K562 (cell line): Measurements from ENCODE around the gene TMEM184B. TPM values are rescaled to one million over a fixed set of nuclear protein-coding genes. Genes with fewer than 3 reads are reported as not detected.

Experiments
- AFF4 ChIP-seq: sonication (generic); formaldehyde crosslinking; IDR thresholded peaks from 2 replicates; pipeline ENCODE4 v1.8.0; 2023; ENCODE audit warnings: mild to moderate bottlenecking, missing genetic modification reagents
- ARID4B ChIP-seq: sonication (generic); formaldehyde crosslinking; IDR thresholded peaks from 2 replicates; pipeline ENCODE4 v1.8.0; 2022; ENCODE audit warnings: mild to moderate bottlenecking, missing genetic modification reagents
- CC2D1A ChIP-seq: fragments of 450-650 bp; IDR thresholded peaks from 2 replicates; pipeline ENCODE4 v1.6.1; 2017; ENCODE audit warnings: mild to moderate bottlenecking
- E4F1 ChIP-seq: fragments of 250-450 bp; sonication (Bioruptor Pico); IDR thresholded peaks from 2 replicates; pipeline ENCODE4 v1.5.0; 2021; ENCODE audit warnings: mild to moderate bottlenecking, borderline replicate concordance
- EP400 ChIP-seq: fragments of 450-650 bp; IDR thresholded peaks from 2 replicates; pipeline ENCODE4 v1.6.1; 2017; ENCODE audit warnings: antibody characterized with exemption, mild to moderate bottlenecking, moderate library complexity
- HSF4 ChIP-seq: fragments of 250-450 bp; sonication (Bioruptor Pico); IDR thresholded peaks from 2 replicates; pipeline ENCODE4 v2.1.2; 2022; ENCODE audit warnings: mild to moderate bottlenecking, moderate library complexity, borderline replicate concordance
- JUND ChIP-seq, 2 experiments: IDR thresholded peaks; 2 replicates in 1 of 2; 3 replicates in 1 of 2; pipeline ENCODE4 v1.6.1; 2011; ENCODE audit warnings: borderline replicate concordance in 2 of 2, low read depth in 2 of 2, low read length in 2 of 2, improper control_type of control experiment in 1 of 2, missing biosample characterization in 1 of 2, missing genetic modification characterization in 1 of 2, missing genetic modification reagents in 1 of 2
- KAT2B ChIP-seq: IDR thresholded peaks from one replicate; pipeline ENCODE4 v1.6.1; 2012; ENCODE audit warnings: low read depth, mild to moderate bottlenecking, control low read depth, inconsistent platforms, low read length, moderate library complexity
- MBD2 ChIP-seq: sonication (generic); IDR thresholded peaks from 2 replicates; pipeline ENCODE4 v1.6.1; 2016; ENCODE audit warnings: low read depth, borderline replicate concordance
- SRSF3 ChIP-seq: fragments of 200-400 bp; formaldehyde crosslinking; IDR thresholded peaks from 2 replicates; pipeline ENCODE4 v1.6.1; 2016; ENCODE audit warnings: mild to moderate bottlenecking, low read length, moderate library complexity; ENCODE audit not compliant: insufficient read depth
- TSC22D4 ChIP-seq: fragments of 450-650 bp; IDR thresholded peaks from 2 replicates; pipeline ENCODE4 v1.6.1; 2016; ENCODE audit warnings: missing genetic modification characterization, missing biosample characterization, control low read depth
- ZBTB43 ChIP-seq: sonication (generic); formaldehyde crosslinking; IDR thresholded peaks from 2 replicates; pipeline ENCODE4 v1.8.0; 2023; ENCODE audit warnings: mild to moderate bottlenecking, missing genetic modification reagents
- ZC3H4 ChIP-seq: sonication (generic); formaldehyde crosslinking; IDR thresholded peaks from 2 replicates; pipeline ENCODE4 v1.9.0; 2021; ENCODE audit warnings: missing genetic modification reagents, borderline replicate concordance
- polyA plus RNA-seq, 8 experiments: library from polyadenylated mRNA; depleted of rRNA in 4 of 8; stranded (reverse) in 5 of 8; unstranded in 3 of 8; fragments of >200 nt; fragmentation: Nextera tagmentation in 2 of 8; fragmentation: Illumina TruSeq in 1 of 8; extraction: Ambion mirVana in 2 of 8; extraction: Trizol in 1 of 8; gene quantifications; 2 replicates each; pipeline versions ENCODE4 v1.2.1 to v1.2.3, GENCODE V29; 2011 to 2014; ENCODE audit warnings: inconsistent platforms in 1 of 8, missing spikeins in 1 of 8
- total RNA-seq, 7 experiments: library from RNA; depleted of rRNA in 6 of 7; stranded (reverse); fragments of >200 nt in 6 of 7; fragmentation: Illumina TruSeq in 2 of 7; extraction: Trizol in 2 of 7; gene quantifications; 2 replicates each; pipeline versions ENCODE4 v1.2.1 to v1.2.3, GENCODE V29; 2011 to 2021; ENCODE audit warnings: low replicate concordance in 1 of 7

The TMEM184B gene
- total and polyA plus RNA-seq, 9 of the 15 experiments (the other 6 are each of a cell fraction or from before 2014, with no cell fraction given): 0.31 to 25.1 (median 6.2) TPM

GRCh38 chr22:38272373-38273134, at the start of gene TMEM184B (continued):
- TF ChIP-seq AFF4 (CRISPR knock-in tag): no peak
- no peak; the same call in 1 of the 2 replicates for TF ChIP-seq ZC3H4 (CRISPR knock-in tag)
- TF ChIP-seq HSF4 (CRISPR knock-in tag): no peak
- no peak for TF ChIP-seq TSC22D4 (tag)
- no peak for TF ChIP-seq SRSF3
- no peak for TF ChIP-seq MBD2
- TF ChIP-seq CC2D1A: no peak
- no peak for TF ChIP-seq EP400
- TF ChIP-seq JUND (IDR thresholded peaks at IDR 0.05; ENCODE audit: borderline replicate concordance, low read depth, low read length): peak; percentile 71; the same call in 1 of the 2 replicates
- TF ChIP-seq JUND (tag; IDR thresholded peaks at IDR 0.05; ENCODE audit: borderline replicate concordance, low read depth, low read length): no peak; the same call in 2 of the 3 replicates
- no peak for TF ChIP-seq ZBTB43 (CRISPR knock-in tag)
- TF ChIP-seq KAT2B: no peak
- TF ChIP-seq E4F1 (CRISPR knock-in tag): no peak
- TF ChIP-seq ARID4B: 0 out of 2 replicates have a peak, but pooled peaks have one; percentile 47
